Endothelial cell of umbilical vein (primary cell): ENCODE results near the gene GRM2. TPM values are rescaled to one million over a fixed set of nuclear protein-coding genes. Genes with fewer than 3 reads are reported as not detected.

ENCODE experiments used
- BruUV-seq: library from RNA; stranded (reverse); fragments of 400-500 nt; replicated peaks from 2 replicates; lab custom pipeline; 2021; lab: Mats Ljungman, UMichigan
- CTCF ChIA-PET: fragments of 300-600, 350-600 bp; sonication (Branson Sonifier 250); formaldehyde crosslinking; loops from one replicate; lab custom pipeline; 2021; ENCODE audit warnings: antibody characterized with exemption, inconsistent platforms; lab: Charles Lee
- POLR2A ChIA-PET: fragments of 300-600, 350-600 bp; sonication (Branson Sonifier 250); formaldehyde crosslinking; loops from one replicate; lab custom pipeline; 2021; ENCODE audit warnings: antibody characterized with exemption, inconsistent platforms; lab: Charles Lee
- DNase-seq: peaks from one replicate; pipeline ENCODE4 v3.0.0-alpha.2; 2011; ENCODE audit warnings: low read depth, low spot score
- FAIRE-seq: peaks from 2 replicates; lab custom pipeline; 2011; peaks lifted over from hg19 to GRCh38; lab: Jason Lieb, UNC
- H2AFZ ChIP-seq: 2 replicates; pipeline ENCODE4 v1.6.0; 2012; ENCODE audit warnings: low read depth, low read length, control low read depth, inconsistent platforms
- H3K27ac ChIP-seq: 2 replicates; pipeline ENCODE4 v1.5.1; 2011; ENCODE audit warnings: low read depth, mild to moderate bottlenecking, control low read depth, low read length, moderate library complexity; ENCODE audit not compliant: insufficient read depth
- H3K27me3 ChIP-seq, 2 experiments: 2 replicates each; pipeline versions ENCODE4 v1.6.0 to v1.6.1; 2011; ENCODE audit warnings: low read length in 2 of 2, mixed read lengths in 1 of 2; ENCODE audit not compliant: control insufficient read depth in 2 of 2, insufficient read depth in 2 of 2
- H3K36me3 ChIP-seq, 2 experiments: 2 replicates in 1 of 2; 3 replicates in 1 of 2; pipeline ENCODE4 v1.5.1; 2011; ENCODE audit warnings: low read length in 2 of 2, mild to moderate bottlenecking in 1 of 2, moderate library complexity in 1 of 2; ENCODE audit not compliant: control insufficient read depth in 2 of 2, insufficient read depth in 2 of 2; ENCODE audit errors: extremely low read depth in 1 of 2
- H3K4me1 ChIP-seq: 3 replicates; pipeline ENCODE4 v1.5.1; 2011; ENCODE audit warnings: mild to moderate bottlenecking, low read length; ENCODE audit not compliant: control insufficient read depth, insufficient read depth; ENCODE audit errors: extremely low read depth
- H3K4me2 ChIP-seq: 2 replicates; pipeline ENCODE4 v1.6.1; 2011; ENCODE audit warnings: low read length, control low read depth, mixed read lengths; ENCODE audit not compliant: insufficient read depth
- H3K4me3 ChIP-seq, 3 experiments: fragments of 200-600 bp in 1 of 3; sonication (generic), shearing (Covaris generic) in 1 of 3; replicated peaks in 1 of 3; 2 replicates each; pipeline ENCODE4 v1.5.1; 2011 to 2016; ENCODE audit warnings: control low read depth in 3 of 3, low read length in 3 of 3, mild to moderate bottlenecking in 2 of 3, inconsistent platforms in 1 of 3, low read depth in 1 of 3, moderate library complexity in 1 of 3; ENCODE audit not compliant: insufficient read depth in 1 of 3
- H3K79me2 ChIP-seq: 2 replicates; pipeline ENCODE4 v1.6.0; 2012; ENCODE audit warnings: low read length, inconsistent platforms; ENCODE audit not compliant: control insufficient read depth, insufficient read depth
- H3K9ac ChIP-seq: replicated peaks from 2 replicates; pipeline ENCODE3; 2011; ENCODE audit warnings: low read length, control low read depth; ENCODE audit not compliant: insufficient read depth; ENCODE audit errors: extremely low read depth
- H3K9me1 ChIP-seq: replicated peaks from 3 replicates; pipeline ENCODE4 v1.6.0; 2011; ENCODE audit warnings: mild to moderate bottlenecking, low read length; ENCODE audit not compliant: control insufficient read depth, insufficient read depth; ENCODE audit errors: extremely low read depth
- H3K9me3 ChIP-seq: replicated peaks from 2 replicates; pipeline ENCODE4 v1.5.1; 2012; ENCODE audit warnings: low read length, inconsistent platforms; ENCODE audit not compliant: control insufficient read depth, insufficient read depth
- H4K20me1 ChIP-seq: replicated peaks from 2 replicates; pipeline ENCODE3; 2011; ENCODE audit warnings: mild to moderate bottlenecking, low read length; ENCODE audit not compliant: control insufficient read depth, insufficient read depth; ENCODE audit errors: extremely low read depth
- CTCF ChIP-seq, 2 donors: IDR thresholded peaks; 1 replicate in 1 of 2; 2 replicates in 1 of 2; pipeline ENCODE4 v1.5.1; 2011; ENCODE audit warnings: low read length in 2 of 2, mild to moderate bottlenecking in 2 of 2, moderate library complexity in 2 of 2, control low read depth in 1 of 2, inconsistent platforms in 1 of 2, low read depth in 1 of 2; ENCODE audit not compliant: insufficient read depth in 1 of 2; ENCODE audit errors: extremely low read depth in 1 of 2
- EZH2 ChIP-seq: IDR thresholded peaks from 2 replicates; pipeline ENCODE4 v1.6.1; 2012; ENCODE audit warnings: borderline replicate concordance, low read depth, mild to moderate bottlenecking, moderate library complexity, low read length, inconsistent platforms; ENCODE audit not compliant: severe bottlenecking
- FOS ChIP-seq: IDR thresholded peaks from 2 replicates; pipeline ENCODE4 v1.6.1; 2011; ENCODE audit warnings: mild to moderate bottlenecking, low read length, moderate library complexity, borderline replicate concordance; ENCODE audit not compliant: insufficient read depth
- GATA2 ChIP-seq: IDR thresholded peaks from 2 replicates; pipeline ENCODE4 v1.7.0; 2011; ENCODE audit warnings: low read depth, mild to moderate bottlenecking, moderate library complexity, mixed read lengths, low read length; ENCODE audit not compliant: insufficient read length, insufficient read depth
- JUN ChIP-seq: IDR thresholded peaks from 2 replicates; pipeline ENCODE4 v1.6.1; 2011; ENCODE audit warnings: borderline replicate concordance, low read depth; ENCODE audit not compliant: insufficient read length, insufficient read depth
- MAX ChIP-seq: IDR thresholded peaks from 2 replicates; pipeline ENCODE4 v1.6.1; 2011; ENCODE audit not compliant: insufficient read depth, insufficient read length
- MYC ChIP-seq: IDR thresholded peaks from one replicate; pipeline ENCODE4 v1.6.1; 2011; ENCODE audit warnings: mild to moderate bottlenecking, low read depth, low read length
- POLR2A ChIP-seq: IDR thresholded peaks from 2 replicates; pipeline ENCODE4 v1.6.1; 2012; ENCODE audit warnings: low read depth, mild to moderate bottlenecking, control low read depth, low read length
- POLR2AphosphoS5 ChIP-seq: IDR thresholded peaks from 2 replicates; pipeline ENCODE4 v1.6.1; 2012; ENCODE audit warnings: low read depth, mild to moderate bottlenecking, control low read depth, low read length, moderate library complexity; ENCODE audit not compliant: insufficient read depth
- dilution Hi-C: fragments of 300-500 bp; cut with MboI; formaldehyde crosslinking; loops from one replicate; pipeline ENCODE4 v1.15.0; 2019; ENCODE audit warnings: low sequenced_read_pairs; ENCODE audit not compliant: extremely low pct_ligation_motif_present
- intact Hi-C: fragments of 100-400 bp; cut with micrococcal nuclease; formaldehyde crosslinking; loops from one replicate; pipeline ENCODE4 v1.10.0; 2022
- polyA plus RNA-seq, 4 experiments: library from polyadenylated mRNA; depleted of rRNA in 3 of 4; stranded (reverse) in 3 of 4; unstranded in 1 of 4; fragments of >200 nt; gene quantifications; 2 replicates each; pipeline versions ENCODE4 v1.2.1 to v1.2.3, GENCODE V29; 2011 to 2012; ENCODE audit warnings: missing spikeins in 1 of 4
- total RNA-seq: library from RNA; stranded (reverse); gene quantifications from 2 replicates; pipeline ENCODE4 v1.2.3, GENCODE V29; 2021

GRM2 gene
- total and polyA plus RNA-seq, 2 donors (not counting 3 experiments of a cell fraction or from before 2014, with no cell fraction given): 0.10 to 0.51 TPM

GRCh38 chr3:51698209-51698608 is 8.7 kb upstream of the GRM2 start:
- FAIRE-seq (no peak), DNase-seq (no peak)
- Histone ChIP-seq H3K4me2 (no peak overlapping the region), H3K9me1 (no peaks in the 10 kb centered on the region), H3K36me3 (peaks cover 0 to 15% of the 10 kb centered on the region in 2 experiments), H3K9ac (no peak overlapping the region), H2AFZ (no peak overlapping the region), H3K79me2 (no peaks in the 10 kb centered on the region), H3K9me3 (no peaks in the 10 kb centered on the region), H4K20me1 (no peaks in the 10 kb centered on the region), H3K4me1 (no peaks in the 10 kb centered on the region), H3K4me3 (no peak overlapping the region), H3K27me3 (no peaks in the 10 kb centered on the region), H3K27ac (no peak overlapping the region)
- BruUV-seq: no TSS peak
- ChIA-PET POLR2A (no interaction called here), CTCF (interaction anchor here (1.1 to 1.7 kb wide), 2 partner anchors 16 to 21 kb away, joined by 3 to 7 read pairs; no protein-coding TSS in a partner anchor)
- intact Hi-C loops (no loop called here), dilution Hi-C loops (no loop called here)
- TF ChIP-seq FOS (no peak), JUN (no peak), CTCF (IDR thresholded peaks at IDR 0.05; ENCODE audit: extremely low read depth in 1 of 2, insufficient read depth in 1 of 2, low read depth in 1 of 2, low read length in 2 of 2) (no peak), POLR2A (no peak)

GRCh38 chr3:51700403-51700802 is 6.5 kb upstream of the GRM2 start:
- H3K4me3 ChIP-seq: no peak overlapping the region
- dilution Hi-C loops: no loop called here
- no peak overlapping the region for H3K4me2 ChIP-seq
- no peaks in the 10 kb centered on the region for H3K9me3 ChIP-seq
- H4K20me1 ChIP-seq: no peaks in the 10 kb centered on the region
- H2AFZ ChIP-seq: no peak overlapping the region
- intact Hi-C loops: no loop called here
- no peaks in the 10 kb centered on the region for H3K9me1 ChIP-seq
- H3K79me2 ChIP-seq: no peaks in the 10 kb centered on the region
- no peak overlapping the region for H3K9ac ChIP-seq
- BruUV-seq: no TSS peak
- CTCF ChIA-PET: interaction anchor here (0.6 to 1.5 kb wide), 9 partner anchors 11 to 199 kb away, joined by 3 to 5 read pairs (median 3); no protein-coding TSS in a partner anchor
- POLR2A ChIA-PET: no interaction called here
- H3K4me1 ChIP-seq: no peaks in the 10 kb centered on the region
- peaks cover 0 to 12% of the 10 kb centered on the region in 2 experiments for H3K36me3 ChIP-seq
- H3K27ac ChIP-seq: no peak overlapping the region
- TF ChIP-seq JUN: no peak
- no peak for TF ChIP-seq CTCF (IDR thresholded peaks at IDR 0.05; ENCODE audit: extremely low read depth in 1 of 2, insufficient read depth in 1 of 2, low read depth in 1 of 2, low read length in 2 of 2)
- no peak for TF ChIP-seq GATA2
- no peak for TF ChIP-seq MYC
- no peak for TF ChIP-seq POLR2AphosphoS5
- no peak for TF ChIP-seq FOS
- no peak for TF ChIP-seq POLR2A
- no peak for TF ChIP-seq EZH2
- TF ChIP-seq MAX: no peak
- FAIRE-seq (no peak), DNase-seq (no peak)
- no peaks in the 10 kb centered on the region for H3K27me3 ChIP-seq
